Measurements from ENCODE around the gene GAB2.

GAB2 gene

GRCh38 chr11:78208257-78209165, 209.1 kb downstream of the GAB2 start:
- H3K9me3 ChIP-seq (ENCODE audit: insufficient read depth, low read length): no peaks in the 10 kb centered on the region
- no peaks in the 10 kb centered on the region for H3K27me3 ChIP-seq (ENCODE audit: insufficient read depth, insufficient read length)
- no peak overlapping the region for H3K4me3 ChIP-seq (ENCODE audit: insufficient read length, low read depth)
- H3K9ac ChIP-seq (ENCODE audit: insufficient read length, low read depth): no peak overlapping the region
- no peak for TF ChIP-seq YY1 (IDR thresholded peaks at IDR 0.05; ENCODE audit: insufficient read depth, insufficient read length)
- no peak for TF ChIP-seq ZNF274 (IDR thresholded peaks at IDR 0.05; ENCODE audit: low read depth, low read length)
- no peak for TF ChIP-seq SUZ12 (IDR thresholded peaks at IDR 0.05; ENCODE audit: extremely low read depth, insufficient read depth, insufficient read length)
- no peak for DNase-seq (ENCODE audit: low read depth, low spot score)
- peaks cover 4% of the 10 kb centered on the region for H3K4me1 ChIP-seq (ENCODE audit: insufficient read depth, insufficient read length)
- peaks cover 18% of the 10 kb centered on the region for H3K36me3 ChIP-seq (ENCODE audit: insufficient read depth, insufficient read length, low read length)

GRCh38 chr11:78207532-78208256, 209.9 kb downstream of the GAB2 start:
- Histone ChIP-seq H3K36me3 (ENCODE audit: insufficient read depth, insufficient read length, low read length) (peaks cover 21% of the 10 kb centered on the region), H3K4me3 (ENCODE audit: insufficient read length, low read depth) (no peak overlapping the region), H3K9me3 (ENCODE audit: insufficient read depth, low read length) (no peaks in the 10 kb centered on the region), H3K4me1 (ENCODE audit: insufficient read depth, insufficient read length) (peaks cover 4% of the 10 kb centered on the region), H3K9ac (ENCODE audit: insufficient read length, low read depth) (no peak overlapping the region), H3K27me3 (ENCODE audit: insufficient read depth, insufficient read length) (no peaks in the 10 kb centered on the region)
- TF ChIP-seq SUZ12 (IDR thresholded peaks at IDR 0.05; ENCODE audit: extremely low read depth, insufficient read depth, insufficient read length) (no peak), YY1 (IDR thresholded peaks at IDR 0.05; ENCODE audit: insufficient read depth, insufficient read length) (no peak), ZNF274 (IDR thresholded peaks at IDR 0.05; ENCODE audit: low read depth, low read length) (no peak)
- no peak for DNase-seq (ENCODE audit: low read depth, low spot score)

- Histone ChIP-seq H3K4me3 (ENCODE audit: insufficient read length, low read depth) (no peak overlapping the region), H3K9ac (ENCODE audit: insufficient read length, low read depth) (no peak overlapping the region), H3K4me1 (ENCODE audit: insufficient read depth, insufficient read length) (peaks cover 4% of the 10 kb centered on the region), H3K27me3 (ENCODE audit: insufficient read depth, insufficient read length) (no peaks in the 10 kb centered on the region), H3K9me3 (ENCODE audit: insufficient read depth, low read length) (no peaks in the 10 kb centered on the region), H3K36me3 (ENCODE audit: insufficient read depth, insufficient read length, low read length) (peaks cover 26% of the 10 kb centered on the region)
- no peak for DNase-seq (ENCODE audit: low read depth, low spot score)
- TF ChIP-seq YY1 (IDR thresholded peaks at IDR 0.05; ENCODE audit: insufficient read depth, insufficient read length): no peak
- TF ChIP-seq ZNF274 (IDR thresholded peaks at IDR 0.05; ENCODE audit: low read depth, low read length): no peak
- no peak for TF ChIP-seq SUZ12 (IDR thresholded peaks at IDR 0.05; ENCODE audit: extremely low read depth, insufficient read depth, insufficient read length)
Measured at GRCh38 chr11:78205691-78206090, 211.9 kb downstream of the GAB2 start.

DNA sequence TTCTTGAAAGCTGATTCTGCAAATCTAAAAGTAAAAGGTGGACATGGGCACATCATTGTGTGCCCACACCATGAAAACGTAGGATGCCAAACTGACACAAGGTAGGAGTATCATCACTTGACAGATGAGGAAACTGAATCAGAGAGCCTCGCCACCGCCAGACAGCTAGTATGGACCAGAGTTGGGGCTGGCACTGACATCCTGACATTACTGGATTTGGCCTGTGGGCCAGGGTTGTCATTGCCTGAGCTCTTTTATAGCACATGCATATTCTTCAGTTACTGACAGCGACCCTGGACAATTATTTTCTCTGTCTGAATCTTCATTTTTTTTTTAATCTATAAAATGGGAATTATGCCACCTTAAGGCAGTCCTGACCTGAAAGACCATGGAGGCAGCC, 212.4 kb downstream of the GAB2 start:
- TF ChIP-seq ZNF274 (IDR thresholded peaks at IDR 0.05; ENCODE audit: low read depth, low read length): no peak
- Histone ChIP-seq H3K4me3 (ENCODE audit: insufficient read length, low read depth) (no peak overlapping the region), H3K9me3 (ENCODE audit: insufficient read depth, low read length) (no peaks in the 10 kb centered on the region), H3K4me1 (ENCODE audit: insufficient read depth, insufficient read length) (peaks cover 4% of the 10 kb centered on the region), H3K9ac (ENCODE audit: insufficient read length, low read depth) (no peak overlapping the region), H3K27me3 (ENCODE audit: insufficient read depth, insufficient read length) (no peaks in the 10 kb centered on the region), H3K36me3 (ENCODE audit: insufficient read depth, insufficient read length, low read length) (peaks cover 26% of the 10 kb centered on the region)
- DNase-seq (ENCODE audit: low read depth, low spot score): no peak

- no peaks in the 10 kb centered on the region for H3K4me1 ChIP-seq (ENCODE audit: insufficient read depth, insufficient read length)
- H3K9ac ChIP-seq (ENCODE audit: insufficient read length, low read depth): no peak overlapping the region
- H3K36me3 ChIP-seq (ENCODE audit: insufficient read depth, insufficient read length, low read length): peaks cover 29% of the 10 kb centered on the region
Measured at GRCh38 chr11:78203184-78203583, 214.4 kb downstream of the GAB2 start.

GRCh38 chr11:78202733-78203167, 214.9 kb downstream of the GAB2 start:
- no peak for TF ChIP-seq SUZ12 (IDR thresholded peaks at IDR 0.05; ENCODE audit: extremely low read depth, insufficient read depth, insufficient read length)
- TF ChIP-seq ZNF274 (IDR thresholded peaks at IDR 0.05; ENCODE audit: low read depth, low read length): no peak
- no peak for TF ChIP-seq YY1 (IDR thresholded peaks at IDR 0.05; ENCODE audit: insufficient read depth, insufficient read length)
- Histone ChIP-seq H3K36me3 (ENCODE audit: insufficient read depth, insufficient read length, low read length) (peaks cover 33% of the 10 kb centered on the region), H3K27me3 (ENCODE audit: insufficient read depth, insufficient read length) (no peaks in the 10 kb centered on the region), H3K9me3 (ENCODE audit: insufficient read depth, low read length) (no peaks in the 10 kb centered on the region), H3K4me3 (ENCODE audit: insufficient read length, low read depth) (no peak overlapping the region), H3K4me1 (ENCODE audit: insufficient read depth, insufficient read length) (no peaks in the 10 kb centered on the region), H3K9ac (ENCODE audit: insufficient read length, low read depth) (no peak overlapping the region)
- DNase-seq (ENCODE audit: low read depth, low spot score): no peak

More at GRCh38 chr11:78203184-78203583, 214.4 kb downstream of the GAB2 start:
- TF ChIP-seq YY1 (IDR thresholded peaks at IDR 0.05; ENCODE audit: insufficient read depth, insufficient read length) (no peak), SUZ12 (IDR thresholded peaks at IDR 0.05; ENCODE audit: extremely low read depth, insufficient read depth, insufficient read length) (no peak), ZNF274 (IDR thresholded peaks at IDR 0.05; ENCODE audit: low read depth, low read length) (no peak)
- Histone ChIP-seq H3K9me3 (ENCODE audit: insufficient read depth, low read length) (no peaks in the 10 kb centered on the region), H3K4me3 (ENCODE audit: insufficient read length, low read depth) (no peak overlapping the region), H3K27me3 (ENCODE audit: insufficient read depth, insufficient read length) (no peaks in the 10 kb centered on the region)
- no peak for DNase-seq (ENCODE audit: low read depth, low spot score)

Data from NT2/D1 (cell line).